Progenitor cell of endocrine pancreas (in vitro differentiated cells): ENCODE results near the gene CYBRD1. TPM values are rescaled to one million over a fixed set of nuclear protein-coding genes. Genes with fewer than 3 reads are reported as not detected.
"Not testable (repeated sequence)": the region's sequence is repeated elsewhere in the genome, so short reads cannot be mapped to it uniquely, and the experiment has no call there.

Experiments
- DNase-seq: peaks from one replicate; pipeline ENCODE4 v3.0.0; 2021; ENCODE audit warnings: low spot score; ENCODE audit not compliant: unreplicated experiment
- H3K27ac Mint-ChIP-seq: 2 replicates; pipeline ENCODE4 v1.8.0; 2021; ENCODE audit warnings: mild to moderate bottlenecking, moderate library complexity, mixed read lengths
- H3K27me3 Mint-ChIP-seq: 2 replicates; pipeline ENCODE4 v1.8.0; 2021; ENCODE audit warnings: mixed read lengths
- H3K36me3 Mint-ChIP-seq: 2 replicates; pipeline ENCODE4 v1.8.0; 2022; ENCODE audit warnings: mixed read lengths; ENCODE audit not compliant: insufficient read depth
- H3K4me1 Mint-ChIP-seq: 2 replicates; pipeline ENCODE4 v1.8.0; 2021; ENCODE audit warnings: low read depth, mixed read lengths
- H3K4me3 Mint-ChIP-seq: 2 replicates; pipeline ENCODE4 v1.8.0; 2021; ENCODE audit warnings: low read depth, mild to moderate bottlenecking, moderate library complexity, mixed read lengths
- H3K9me3 Mint-ChIP-seq: 2 replicates; pipeline ENCODE4 v1.8.0; 2021; ENCODE audit warnings: low read depth, mixed read lengths
- CTCF ChIP-seq: fragments of 200-600 bp; sonication (generic); IDR thresholded peaks from one replicate; pipeline ENCODE4 v1.5.0; 2021; ENCODE audit warnings: antibody characterized with exemption, mild to moderate bottlenecking; ENCODE audit not compliant: unreplicated experiment
- total RNA-seq: library from RNA; stranded (reverse); gene quantifications from 2 replicates; pipeline ENCODE4 v1.2.1, GENCODE V29; 2021

Gene CYBRD1
- total RNA-seq, 1 donor from 2014 or later = 2.3 TPM

GRCh38 chr2:171487803-171488259 lies 34.4 kb upstream of the CYBRD1 start:
- no peak for DNase-seq
- Mint-ChIP-seq H3K4me1 (no peaks in the 10 kb centered on the region), H3K27me3 (no peaks in the 10 kb centered on the region), H3K36me3 (peaks cover 3% of the 10 kb centered on the region), H3K27ac (no peak overlapping the region), H3K4me3 (no peak overlapping the region), H3K9me3 (no peaks in the 10 kb centered on the region)
- TF ChIP-seq CTCF = no peak

- TF ChIP-seq CTCF = no peak
- H3K9me3 Mint-ChIP-seq = no peaks in the 10 kb centered on the region
- H3K4me3 Mint-ChIP-seq = no peak overlapping the region
- no peak overlapping the region for H3K27ac Mint-ChIP-seq
- H3K27me3 Mint-ChIP-seq = no peaks in the 10 kb centered on the region
- DNase-seq = no peak
- H3K36me3 Mint-ChIP-seq = peaks cover 3% of the 10 kb centered on the region
- no peaks in the 10 kb centered on the region for H3K4me1 Mint-ChIP-seq
Observed at GRCh38 chr2:171490577-171490976, 31.7 kb upstream of the CYBRD1 start.

- Mint-ChIP-seq H3K36me3 (peaks cover 3% of the 10 kb centered on the region), H3K4me3 (no peak overlapping the region), H3K27ac (no peak overlapping the region), H3K4me1 (no peaks in the 10 kb centered on the region), H3K9me3 (peaks cover under 1% of the 10 kb centered on the region), H3K27me3 (no peaks in the 10 kb centered on the region)
- no peak for DNase-seq
- TF ChIP-seq CTCF = no peak
Observed at GRCh38 chr2:171491292-171491691, 31.0 kb upstream of the CYBRD1 start.

GRCh38 chr2:171492664-171493063 lies 29.6 kb upstream of the CYBRD1 start:
- H3K4me1 Mint-ChIP-seq = no peaks in the 10 kb centered on the region

GRCh38 chr2:171497664-171498063 lies 24.6 kb upstream of the CYBRD1 start:
- not testable (repeated sequence) for H3K36me3 Mint-ChIP-seq, H3K4me1 Mint-ChIP-seq, DNase-seq, H3K9me3 Mint-ChIP-seq, H3K27ac Mint-ChIP-seq, H3K4me3 Mint-ChIP-seq, H3K27me3 Mint-ChIP-seq

More at GRCh38 chr2:171492664-171493063, 29.6 kb upstream of the CYBRD1 start:
- no peak for DNase-seq
- H3K9me3 Mint-ChIP-seq = peaks cover 3% of the 10 kb centered on the region
- no peak overlapping the region for H3K4me3 Mint-ChIP-seq
- no peaks in the 10 kb centered on the region for H3K27me3 Mint-ChIP-seq
- no peaks in the 10 kb centered on the region for H3K36me3 Mint-ChIP-seq
- TF ChIP-seq CTCF = no peak
- H3K27ac Mint-ChIP-seq = no peak overlapping the region

GRCh38 chr2:171505374-171505773 lies 16.9 kb upstream of the CYBRD1 start:
- Mint-ChIP-seq H3K27ac (no peak overlapping the region), H3K9me3 (peaks cover 10% of the 10 kb centered on the region), H3K36me3 (no peaks in the 10 kb centered on the region), H3K4me1 (no peaks in the 10 kb centered on the region), H3K4me3 (no peak overlapping the region), H3K27me3 (no peaks in the 10 kb centered on the region)
- no peak for TF ChIP-seq CTCF
- no peak for DNase-seq
